ENCODE data around the gene TMEM72.

GRCh38 chr10:44958196-44958897 lies 47.2 kb downstream of the TMEM72 start:
- TF ChIP-seq NFE2L2 (conservative IDR thresholded peaks at IDR 0.05; ENCODE audit: low read length), result no peak
- TF ChIP-seq REST (IDR thresholded peaks at IDR 0.05), result no peak
- no peak for TF ChIP-seq BHLHE40 (IDR thresholded peaks at IDR 0.05; ENCODE audit: low read depth, low read length)
- TF ChIP-seq CTCF (IDR thresholded peaks at IDR 0.05), result no peak
- no peak for TF ChIP-seq SMC3 (IDR thresholded peaks at IDR 0.05)
- TF ChIP-seq RAD21 (conservative IDR thresholded peaks at IDR 0.05 in 1 of 2, IDR thresholded peaks at IDR 0.05 in 1 of 2), result no peak
- TF ChIP-seq KDM5A (IDR thresholded peaks at IDR 0.05), result no peak
